Calu3 (cell line): ENCODE results near the gene PAFAH1B1. TPM values are rescaled to one million over a fixed set of nuclear protein-coding genes. Genes with fewer than 3 reads are reported as not detected.
"Not testable (repeated sequence)": the region's sequence is repeated elsewhere in the genome, so short reads cannot be mapped to it uniquely, and the experiment has no call there.

ENCODE experiments used
- BruUV-seq: library from RNA; stranded (reverse); fragments of 400-500 nt; replicated peaks from 2 replicates; lab custom pipeline; 2021; lab: Mats Ljungman, UMichigan
- CTCF ChIA-PET: fragments of 300-600 bp; sonication (Branson Sonifier 250); formaldehyde crosslinking; loops from one replicate; lab custom pipeline; 2022; ENCODE audit warnings: antibody characterized with exemption; lab: Charles Lee
- DNase-seq: peaks from one replicate; pipeline ENCODE4 v3.0.0; 2022
- H3K27ac Mint-ChIP-seq: one replicate; pipeline ENCODE4 v1.8.0; 2022; ENCODE audit warnings: mixed read lengths; ENCODE audit not compliant: unreplicated experiment
- H3K27me3 Mint-ChIP-seq: one replicate; pipeline ENCODE4 v1.8.0; 2022; ENCODE audit warnings: mixed read lengths; ENCODE audit not compliant: unreplicated experiment
- H3K36me3 Mint-ChIP-seq: one replicate; pipeline ENCODE4 v1.8.0; 2022; ENCODE audit warnings: mild to moderate bottlenecking, moderate library complexity, mixed read lengths; ENCODE audit not compliant: insufficient read depth, unreplicated experiment
- H3K4me1 Mint-ChIP-seq: one replicate; pipeline ENCODE4 v1.8.0; 2022; ENCODE audit warnings: mild to moderate bottlenecking, low read depth, mixed read lengths; ENCODE audit not compliant: unreplicated experiment
- H3K4me3 Mint-ChIP-seq: one replicate; pipeline ENCODE4 v1.8.0; 2022; ENCODE audit warnings: mild to moderate bottlenecking, low read depth, moderate library complexity, mixed read lengths; ENCODE audit not compliant: unreplicated experiment
- H3K9me3 Mint-ChIP-seq: one replicate; pipeline ENCODE4 v1.8.0; 2022; ENCODE audit warnings: low read depth, mixed read lengths; ENCODE audit not compliant: unreplicated experiment
- CTCF ChIP-seq: fragments of 200-600 bp; IDR thresholded peaks from one replicate; pipeline ENCODE4 v1.8.0; 2022; ENCODE audit warnings: antibody characterized with exemption; ENCODE audit not compliant: unreplicated experiment
- intact Hi-C: fragments of 100-400 bp; cut with micrococcal nuclease; formaldehyde crosslinking; loops from one replicate; pipeline ENCODE4 v1.10.0; 2022; ENCODE audit not compliant: unreplicated experiment
- total RNA-seq: library from RNA; stranded (reverse); gene quantifications from 2 replicates; pipeline ENCODE4 v1.2.3, GENCODE V29; 2022

PAFAH1B1 gene
- total RNA-seq, 1 experiment from 2014 or later, result 99.8 TPM

- intact Hi-C loops, result no loop called here
- no peak for DNase-seq
- H3K9me3 Mint-ChIP-seq, result no peaks in the 10 kb centered on the region
- CTCF ChIA-PET, result no interaction called here
- no TSS peak for BruUV-seq
- H3K4me1 Mint-ChIP-seq, result no peaks in the 10 kb centered on the region
- TF ChIP-seq CTCF, result no peak
- H3K4me3 Mint-ChIP-seq, result no peak overlapping the region
- no peaks in the 10 kb centered on the region for H3K27me3 Mint-ChIP-seq
- no peak overlapping the region for H3K27ac Mint-ChIP-seq
- H3K36me3 Mint-ChIP-seq, result peaks cover 40% of the 10 kb centered on the region
These were observed 51.5 kb downstream of the PAFAH1B1 start for GRCh38 chr17:2644971-2645370.

DNA sequence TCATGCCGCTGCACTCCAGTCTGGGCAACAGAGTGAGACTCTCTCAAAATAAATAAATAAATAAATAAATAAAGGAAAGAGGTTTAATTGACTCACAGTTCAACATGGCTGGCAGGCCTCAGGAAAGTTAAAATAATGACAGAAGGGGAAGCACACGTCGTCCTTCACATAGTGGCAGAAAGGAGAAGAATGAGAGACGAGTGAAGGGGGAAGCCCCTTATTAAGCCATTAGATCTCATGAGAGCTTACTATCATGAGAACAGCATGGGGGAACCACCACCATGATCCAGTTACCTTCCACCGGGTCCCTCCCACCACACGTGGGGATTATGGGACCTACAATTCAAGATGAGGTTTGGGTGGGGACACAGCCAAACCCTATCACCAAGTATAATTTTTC is 54.5 kb downstream of the PAFAH1B1 start:
- CTCF ChIA-PET, result no interaction called here
- H3K27me3 Mint-ChIP-seq, result no peaks in the 10 kb centered on the region
- intact Hi-C loops, result no loop called here
- no TSS peak for BruUV-seq
- no peaks in the 10 kb centered on the region for H3K9me3 Mint-ChIP-seq
- H3K4me3 Mint-ChIP-seq, result no peak overlapping the region
- peaks cover 35% of the 10 kb centered on the region for H3K36me3 Mint-ChIP-seq
- H3K4me1 Mint-ChIP-seq, result no peaks in the 10 kb centered on the region
- no peak overlapping the region for H3K27ac Mint-ChIP-seq
- no peak for TF ChIP-seq CTCF
- DNase-seq, result no peak

DNA sequence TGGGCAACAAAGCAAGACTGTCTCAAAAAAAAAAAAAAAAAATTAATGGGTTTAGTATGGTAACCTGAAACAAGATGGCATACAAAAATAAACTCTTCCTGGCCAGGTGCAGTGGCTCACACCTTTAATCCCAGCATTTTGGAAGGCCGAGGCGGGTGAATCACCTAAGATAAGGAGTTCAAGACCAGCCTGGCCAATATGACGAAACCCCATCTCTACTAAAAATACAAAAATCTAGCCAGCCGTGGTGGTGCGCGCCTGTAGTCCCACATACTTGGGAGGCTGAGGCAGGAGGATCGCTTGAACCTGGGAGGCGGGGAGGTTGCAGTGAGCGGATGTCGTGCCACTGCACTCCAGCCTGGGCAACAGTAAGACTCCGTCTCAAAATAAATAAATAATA is 55.7 kb downstream of the PAFAH1B1 start:
- Mint-ChIP-seq H3K27me3 (no peaks in the 10 kb centered on the region), H3K4me1 (no peaks in the 10 kb centered on the region), H3K4me3 (no peak overlapping the region), H3K27ac (no peak overlapping the region), H3K36me3 (peaks cover 45% of the 10 kb centered on the region), H3K9me3 (no peaks in the 10 kb centered on the region)
- CTCF ChIA-PET, result no interaction called here
- no peak for TF ChIP-seq CTCF
- no peak for DNase-seq
- no TSS peak for BruUV-seq
- intact Hi-C loops, result no loop called here

- DNase-seq, H3K9me3 Mint-ChIP-seq, BruUV-seq, intact Hi-C loops, H3K27ac Mint-ChIP-seq, H3K4me3 Mint-ChIP-seq, H3K27me3 Mint-ChIP-seq, CTCF ChIA-PET, H3K4me1 Mint-ChIP-seq: not testable (repeated sequence)
- peaks cover 42% of the 10 kb centered on the region for H3K36me3 Mint-ChIP-seq
These were observed 59.5 kb downstream of the PAFAH1B1 start for GRCh38 chr17:2652911-2653310.

- CTCF ChIA-PET, result interaction anchor here (0.7 kb wide), 1 partner anchor 349 kb away, joined by 3 read pairs; no protein-coding TSS in a partner anchor
- H3K27ac Mint-ChIP-seq, result no peak overlapping the region
These were observed 62.1 kb downstream of the PAFAH1B1 start for GRCh38 chr17:2655546-2655945.

More at GRCh38 chr17:2655546-2655945, 62.1 kb downstream of the PAFAH1B1 start:
- Mint-ChIP-seq H3K9me3 (no peaks in the 10 kb centered on the region), H3K4me1 (no peaks in the 10 kb centered on the region), H3K4me3 (no peak overlapping the region), H3K27me3 (no peaks in the 10 kb centered on the region), H3K36me3 (peaks cover 42% of the 10 kb centered on the region)
- no TSS peak for BruUV-seq
- no peak for DNase-seq
- TF ChIP-seq CTCF, result no peak
- intact Hi-C loops, result no loop called here
